GM21737 (cell line): ENCODE results near the gene ZNF346.

Source experiments
- ATAC-seq: cut with Tn5 transposase; IDR thresholded peaks from one replicate; pipeline ENCODE4 v1.9.1; 2021; ENCODE audit warnings: mild to moderate bottlenecking, moderate library complexity; ENCODE audit not compliant: unreplicated experiment

Gene ZNF346

GRCh38 chr5:177112589-177113220, 90.2 kb downstream of the ZNF346 start:
- ATAC-seq, result no peak

GRCh38 chr5:177113566-177114424, 91.3 kb downstream of the ZNF346 start:
- no peak for ATAC-seq

GRCh38 chr5:177116631-177117373, 94.3 kb downstream of the ZNF346 start:
- ATAC-seq, result no peak

GRCh38 chr5:177117441-177118045, 95.0 kb downstream of the ZNF346 start:
- no peak for ATAC-seq

- no peak for ATAC-seq
These were observed 100.1 kb downstream of the ZNF346 start for GRCh38 chr5:177122566-177122965.

- no peak for ATAC-seq
These were observed 101.4 kb downstream of the ZNF346 start for GRCh38 chr5:177123789-177124485.

GRCh38 chr5:177124486-177124991, 102.0 kb downstream of the ZNF346 start:
- ATAC-seq, result no peak

- no peak for ATAC-seq
These were observed 104.3 kb downstream of the ZNF346 start for GRCh38 chr5:177126771-177127170.

- no peak for ATAC-seq
These were observed 106.1 kb downstream of the ZNF346 start for GRCh38 chr5:177128551-177128981.

- no peak for ATAC-seq
These were observed 107.9 kb downstream of the ZNF346 start for GRCh38 chr5:177130211-177131018.
